Right renal pelvis (tissue), 4 donors: ENCODE results near the gene ANTXRL. TPM values are rescaled to one million over a fixed set of nuclear protein-coding genes. Genes with fewer than 3 reads are reported as not detected.
"Not testable (repeated sequence)": the region's sequence is repeated elsewhere in the genome, so short reads cannot be mapped to it uniquely, and the experiment has no call there.

Experiments
- DNase-seq, 4 donors: peaks; one replicate each; pipeline ENCODE4 v3.0.0-alpha.2; 2013; ENCODE audit warnings: low read depth in 4 of 4, low spot score in 3 of 4, missing footprints in 1 of 4
- polyA plus RNA-seq, 4 donors: library from polyadenylated mRNA; unstranded; fragments of 120-200 nt; gene quantifications; one replicate each; pipeline ENCODE4 v1.2.1, GENCODE V29; 2013; ENCODE audit not compliant: insufficient read length in 4 of 4

The ANTXRL gene
- polyA plus RNA-seq, 4 donors: not detected

DNA sequence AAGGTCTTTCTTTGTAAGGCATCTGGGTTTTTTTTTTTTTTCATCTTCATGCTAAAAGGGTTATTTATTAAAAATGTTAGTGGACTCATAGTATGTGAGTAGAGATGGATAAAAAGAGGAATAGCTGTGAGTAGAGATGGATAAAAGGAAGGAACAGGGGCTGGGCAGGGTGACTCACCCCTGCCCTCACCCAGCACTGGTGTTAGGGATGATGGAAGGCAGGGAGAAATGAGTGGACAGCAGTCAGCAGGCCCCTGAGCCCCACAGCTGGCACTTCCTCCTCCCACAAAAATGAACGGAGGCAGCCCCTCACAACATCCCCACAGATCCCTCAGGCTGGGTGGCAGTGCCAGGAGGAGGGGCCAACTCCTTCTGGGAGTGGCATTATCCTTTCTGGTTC is 39.3 kb downstream of the ANTXRL start:
- DNase-seq: no peak

DNA sequence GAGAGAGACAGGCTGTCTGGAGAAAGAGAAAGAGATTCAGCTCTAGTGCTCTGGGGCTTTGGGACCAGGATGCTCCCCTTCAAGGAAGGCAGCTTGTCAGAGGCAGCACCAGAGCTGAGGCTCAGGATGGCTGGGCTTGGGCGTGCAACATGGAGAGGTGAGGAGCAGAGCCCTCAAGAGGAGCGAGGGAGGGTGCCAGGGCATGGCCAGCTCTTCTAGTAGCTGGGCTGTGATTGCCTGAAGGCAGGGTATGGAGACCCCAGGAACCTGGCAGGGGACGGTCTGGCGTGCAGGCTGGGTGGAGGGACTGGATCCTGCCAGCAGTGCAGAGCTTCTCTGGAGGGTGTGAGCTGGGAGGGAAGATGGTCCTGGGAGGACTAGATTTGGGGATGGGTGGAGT is 40.2 kb downstream of the ANTXRL start:
- no peak for DNase-seq

DNA sequence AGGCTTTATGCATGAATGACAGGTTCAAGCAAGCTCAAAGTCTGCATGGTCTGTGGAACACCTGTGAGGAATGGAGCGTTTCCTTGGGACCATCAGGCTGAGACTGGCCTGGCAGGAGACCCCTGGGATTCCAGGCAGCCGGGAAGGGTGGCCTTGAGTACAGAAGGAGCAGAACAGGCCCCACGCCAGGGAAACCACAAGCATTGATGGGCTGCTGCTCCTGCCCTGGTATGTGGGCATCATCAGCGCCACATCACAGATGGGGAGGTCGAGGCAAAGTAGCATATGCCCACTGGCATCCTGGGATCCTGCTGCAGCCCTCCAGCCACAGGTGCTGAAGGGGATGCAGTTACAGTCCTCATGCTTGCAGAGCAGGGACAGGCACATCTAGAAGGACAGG is 40.9 kb downstream of the ANTXRL start:
- DNase-seq: no peak

DNA sequence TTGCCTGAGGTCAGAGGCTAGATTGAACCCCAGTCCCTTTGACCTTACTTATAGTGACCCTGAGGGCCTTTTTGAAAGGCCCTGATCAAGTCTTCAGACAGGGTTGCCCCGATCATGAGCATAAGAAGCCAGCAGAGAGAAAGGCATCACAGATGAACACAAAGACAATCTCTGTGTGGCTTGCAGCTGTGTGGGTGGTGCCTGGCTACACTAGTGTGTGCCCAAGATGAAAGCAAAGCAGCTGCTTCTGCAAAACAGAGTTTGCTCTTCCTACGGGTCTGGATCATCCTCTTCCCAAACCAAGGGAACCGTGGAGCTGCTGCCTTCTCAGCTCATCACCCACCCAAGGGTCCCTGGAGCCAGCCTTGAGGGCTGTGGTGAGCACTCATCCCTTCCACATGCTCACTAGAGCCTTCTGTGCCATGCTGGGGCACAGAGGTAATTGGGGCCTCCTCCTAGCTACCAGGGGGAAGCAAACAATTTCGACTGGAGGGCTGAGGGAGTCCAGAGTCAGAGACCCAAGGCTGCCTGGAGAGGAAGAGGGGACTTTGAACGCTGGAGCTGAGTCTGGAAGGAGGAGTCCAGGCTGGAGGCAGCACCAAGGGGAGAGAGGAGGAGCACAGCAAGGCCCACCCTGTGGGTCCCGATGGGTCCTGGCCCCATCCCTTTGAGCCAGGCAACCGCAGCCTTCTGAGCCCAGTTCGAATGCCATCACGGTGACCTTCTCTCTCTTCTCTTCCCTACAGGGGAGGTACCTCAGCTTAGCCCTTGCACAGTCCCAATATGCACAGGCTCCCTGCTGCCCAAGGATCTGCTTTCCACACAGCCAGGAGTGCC is 42.3 kb downstream of the ANTXRL start:
- DNase-seq: no peak

DNA sequence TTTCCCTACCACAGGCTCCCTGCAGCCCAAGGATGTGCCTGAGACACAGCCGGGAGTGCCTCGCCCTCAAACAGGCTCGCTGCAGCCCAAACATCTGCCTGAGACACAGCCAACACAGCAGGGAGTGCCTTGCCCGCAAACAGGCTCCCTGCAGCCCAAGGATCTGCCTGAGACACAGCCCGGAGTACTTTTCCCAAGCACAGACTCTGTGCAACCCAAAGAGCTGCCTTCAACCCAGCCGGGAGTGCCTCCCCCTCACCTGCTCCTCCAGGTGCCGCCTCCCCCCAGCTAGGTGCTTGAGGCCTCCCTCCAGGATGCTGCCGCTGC is 42.9 kb downstream of the ANTXRL start:
- DNase-seq: no peak

DNA sequence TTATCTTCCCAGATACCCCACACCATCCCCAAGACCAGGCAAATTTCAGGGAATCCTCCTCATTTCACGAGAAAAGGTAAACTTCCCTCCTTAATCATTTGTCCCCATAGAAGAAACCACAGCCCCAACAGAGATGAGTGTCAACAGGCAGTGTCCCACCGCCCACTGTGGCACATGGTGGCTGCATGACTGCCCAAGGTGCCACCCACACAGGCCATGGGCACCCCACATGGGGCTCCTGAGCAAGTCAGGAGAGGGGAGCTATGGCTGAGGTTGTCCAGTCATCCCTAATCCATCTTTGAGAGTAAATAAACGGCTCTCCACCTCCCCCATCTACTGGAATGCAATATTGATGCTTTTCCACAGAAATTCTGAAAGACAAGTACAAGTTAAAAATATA is 44.1 kb downstream of the ANTXRL start:
- no peak for DNase-seq

DNA sequence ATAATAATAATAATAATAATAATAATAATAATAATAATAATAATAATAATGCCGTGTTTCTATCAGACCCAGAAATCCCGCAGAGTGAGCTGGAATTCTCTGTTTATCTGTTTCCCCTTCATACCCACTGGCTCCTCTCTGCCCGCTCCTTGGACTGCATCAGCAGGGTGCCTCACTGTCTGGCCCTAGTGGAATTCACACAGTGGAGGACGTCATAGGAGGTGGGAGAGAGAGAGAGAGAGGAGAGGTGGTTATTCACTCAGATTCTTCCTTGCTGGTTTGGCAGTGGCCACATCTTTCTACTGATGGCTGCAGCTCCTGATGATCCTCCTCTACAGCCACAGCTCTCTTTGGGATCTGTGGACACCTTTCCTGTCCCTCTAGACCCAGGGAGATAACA is 78.7 kb downstream of the ANTXRL start:
- not testable (repeated sequence) for DNase-seq

DNA sequence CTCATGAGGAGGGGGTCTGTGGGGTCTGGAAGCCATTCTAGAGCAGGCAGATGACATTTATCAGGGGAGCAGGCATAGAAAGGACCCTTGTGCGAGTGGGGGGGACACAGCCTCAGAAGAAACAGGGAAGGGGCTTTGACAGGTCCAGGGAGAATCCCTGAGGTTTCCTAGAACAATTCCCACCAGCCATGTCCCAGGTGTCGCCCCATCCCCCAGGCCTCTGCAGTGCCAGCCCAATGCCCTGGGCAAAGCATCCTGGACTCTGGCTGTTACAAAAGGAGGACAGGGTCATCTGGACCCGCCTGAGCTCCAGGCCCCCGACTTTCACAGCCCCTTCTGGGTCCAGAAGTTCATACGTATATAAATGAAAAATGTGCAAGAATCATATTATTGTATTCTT is 80.4 kb downstream of the ANTXRL start:
- not testable (repeated sequence) for DNase-seq

DNA sequence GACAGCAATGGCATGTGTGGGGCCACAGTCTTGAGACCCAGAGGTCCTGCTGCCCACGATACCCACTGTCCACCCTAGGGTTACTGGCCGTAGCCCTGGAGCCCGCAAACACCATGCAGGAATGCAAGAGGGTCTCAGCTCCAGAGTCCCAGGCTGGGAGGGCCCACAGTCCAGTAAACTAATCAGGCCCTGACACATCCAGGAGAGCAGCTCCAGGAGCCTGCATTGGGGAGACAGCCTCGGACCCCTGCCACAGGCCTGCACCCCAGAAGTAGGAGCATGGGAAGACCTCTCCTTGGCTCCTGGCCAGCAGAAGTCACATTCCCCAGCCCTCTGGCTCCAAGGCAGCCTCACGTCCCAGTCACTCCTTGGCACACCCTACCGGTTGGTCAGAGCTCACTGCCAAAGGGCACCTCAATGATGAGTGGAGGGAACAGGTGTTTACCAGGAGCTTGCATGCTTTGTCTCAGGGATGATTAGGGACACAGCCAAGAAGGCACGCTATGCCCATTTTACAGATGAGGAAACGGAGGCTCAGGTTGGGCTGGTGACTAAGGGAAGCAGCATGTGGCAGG is 81.0 kb downstream of the ANTXRL start:
- DNase-seq: not testable (repeated sequence)

DNA sequence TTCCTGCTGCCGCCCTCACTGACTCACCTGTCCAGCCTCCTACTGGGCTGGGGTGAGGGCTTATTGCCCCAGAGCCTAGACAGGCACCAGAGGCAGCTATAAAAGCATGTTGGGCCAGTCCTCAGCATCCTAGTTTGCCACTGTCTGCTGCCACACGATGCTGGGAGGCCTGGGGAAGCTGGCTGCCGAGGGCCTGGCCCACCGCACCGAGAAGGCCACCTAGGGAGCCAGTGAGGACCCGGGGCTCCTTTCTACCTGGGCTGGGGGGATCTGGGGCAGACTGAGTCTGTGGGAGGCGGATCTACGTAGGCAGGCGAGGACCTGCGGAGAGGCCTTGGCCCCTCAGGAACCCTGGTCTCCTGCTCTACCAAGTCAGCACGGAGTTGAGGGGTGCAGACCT is 82.2 kb downstream of the ANTXRL start:
- DNase-seq: not testable (repeated sequence)

DNA sequence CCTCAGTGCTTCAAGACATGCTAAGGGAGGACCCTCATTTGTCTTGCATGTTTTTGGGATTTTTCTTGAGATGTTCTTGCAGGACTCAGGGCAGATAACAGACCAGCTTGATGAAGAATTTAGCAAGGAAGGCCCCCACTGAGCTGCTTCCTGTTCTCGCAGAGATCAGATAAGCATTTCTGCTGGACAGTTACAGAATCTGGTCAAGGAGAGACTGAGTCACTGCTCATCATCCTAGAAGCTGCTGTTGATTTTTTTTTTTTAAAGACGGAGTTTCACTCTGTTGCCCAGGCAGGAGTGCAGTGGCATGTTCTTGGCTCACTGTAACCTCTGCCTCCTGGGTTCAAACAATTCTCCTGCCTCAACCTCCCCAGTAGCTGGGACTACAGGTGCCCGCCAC is 87.6 kb downstream of the ANTXRL start:
- not testable (repeated sequence) for DNase-seq

DNA sequence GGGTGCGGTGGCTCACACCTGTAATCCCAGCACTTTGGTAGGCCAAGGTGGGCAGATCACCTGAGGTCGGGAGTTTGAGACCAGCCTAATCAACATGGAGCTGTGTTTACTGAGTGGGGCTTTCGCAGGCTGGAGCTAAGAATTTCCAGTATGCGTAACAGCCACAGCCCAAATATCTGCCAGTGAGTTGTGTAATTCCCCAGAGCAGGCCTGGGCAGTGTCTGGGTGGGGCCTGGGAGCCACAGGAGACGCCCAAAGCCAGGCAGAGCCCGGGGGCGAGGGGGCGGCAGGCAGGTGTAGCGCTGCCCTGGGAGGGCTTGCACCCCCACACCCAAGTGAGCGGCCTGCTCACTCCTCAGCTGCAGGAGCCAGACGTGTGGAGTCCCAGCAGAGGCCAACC is 88.6 kb downstream of the ANTXRL start, which contains the start of gene ANXA8L1:
TSS of gene ANXA8L1 (plus strand) at position 371 of the 400 bp plus-strand sequence. CDS start 76 bp downstream, outside the sequence.
- DNase-seq: not testable (repeated sequence)

DNA sequence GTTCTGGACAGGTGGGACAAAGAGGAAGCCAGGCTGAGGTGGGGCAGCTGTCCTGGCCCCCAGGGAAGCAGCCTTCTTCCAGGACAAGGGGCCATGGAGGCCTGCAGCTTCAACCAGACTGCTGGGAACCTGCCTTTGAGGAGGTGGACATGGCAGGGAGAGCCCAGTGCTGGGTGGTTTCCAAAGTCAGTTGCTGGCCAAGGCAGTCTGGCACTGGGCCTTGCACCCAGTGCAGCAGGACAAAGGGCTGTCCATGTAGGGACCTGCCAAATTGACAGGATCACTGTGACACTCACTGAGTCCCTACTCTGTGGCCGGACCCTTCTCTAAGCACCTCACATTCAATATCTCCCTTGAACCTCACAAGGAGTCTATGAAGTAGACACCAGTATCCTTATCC is 90.2 kb downstream of the ANTXRL start:
- not testable (repeated sequence) for DNase-seq

DNA sequence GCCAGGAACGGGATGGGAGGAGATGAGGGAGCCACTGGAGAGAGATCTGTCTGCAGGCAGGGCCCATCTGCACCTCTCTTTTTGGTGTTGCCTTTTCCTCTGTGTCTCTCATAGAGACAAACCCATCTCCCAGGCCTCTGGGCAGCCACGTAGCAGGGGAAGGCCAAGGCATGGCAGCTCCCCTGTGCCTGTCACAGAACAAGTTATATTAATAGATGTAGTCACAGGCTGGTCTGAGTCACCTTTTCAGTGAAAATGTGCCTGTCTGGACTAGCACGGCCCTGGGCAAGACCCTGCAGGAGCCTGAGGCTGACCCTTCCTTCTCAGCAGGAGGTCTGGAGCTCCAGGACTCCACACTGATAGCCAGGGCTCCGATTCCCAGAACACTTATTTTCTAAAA is 90.9 kb downstream of the ANTXRL start:
- not testable (repeated sequence) for DNase-seq

DNA sequence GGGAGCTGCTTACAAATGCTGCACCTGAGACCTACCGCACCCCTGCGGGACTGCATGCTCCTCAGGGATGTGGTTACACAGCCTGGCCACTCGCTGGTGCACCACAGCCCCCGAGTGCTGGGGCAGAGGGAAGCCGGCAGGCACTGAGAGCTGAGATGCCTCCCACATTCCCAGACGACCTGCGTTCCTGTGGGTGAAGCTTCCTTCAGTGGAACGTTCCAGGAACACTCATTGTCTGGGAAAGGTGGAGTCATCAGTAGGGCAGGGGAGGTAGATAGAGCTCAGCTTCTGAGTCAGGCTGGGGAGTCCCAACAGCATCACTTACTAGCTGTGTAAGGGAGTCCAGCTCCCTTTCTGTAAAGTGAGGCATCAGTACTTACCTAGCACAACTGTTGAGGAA is 91.3 kb downstream of the ANTXRL start:
- DNase-seq: not testable (repeated sequence)

DNA sequence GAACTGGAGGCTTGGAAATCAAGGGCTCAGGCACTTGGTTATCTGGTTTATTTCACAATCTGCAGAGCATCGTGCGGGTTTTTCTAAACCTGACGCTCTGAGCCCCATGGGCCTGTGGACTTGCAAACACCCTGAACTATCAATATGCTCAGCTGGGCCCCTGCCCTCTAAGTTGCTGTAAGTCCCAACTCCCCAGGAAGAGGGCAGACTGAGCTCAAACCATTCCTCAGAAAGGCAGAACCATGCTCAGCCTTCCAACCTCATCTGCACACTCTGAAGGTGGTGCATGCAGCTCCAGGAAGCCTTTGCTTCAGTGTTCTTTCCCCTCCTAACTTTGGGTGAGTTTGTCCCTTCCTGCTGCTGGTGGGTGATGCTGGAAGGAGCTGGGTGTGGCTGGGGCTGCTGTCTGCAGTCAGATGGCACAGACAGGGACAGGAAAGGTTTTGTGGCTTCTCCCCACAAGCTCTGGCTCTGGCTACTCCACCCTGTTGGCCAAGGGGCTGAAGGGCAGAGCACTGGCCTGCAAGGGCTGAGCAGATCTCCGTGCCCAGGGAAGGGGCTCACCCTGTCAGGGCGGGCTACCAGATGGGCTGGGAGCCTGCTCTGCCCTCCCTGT is 92.5 kb downstream of the ANTXRL start:
- not testable (repeated sequence) for DNase-seq

Other genes with a start within 250 kb of the ANTXRL start
- gene MSMB, start 240.7 kb upstream of the ANTXRL start, polyA plus RNA-seq: not detected
- gene ANXA8L1, start 88.8 kb downstream of the ANTXRL start, polyA plus RNA-seq: under 1 TPM in 3 of 4 donors, not detected in 1; 0.19 to 0.51 (median 0.42) TPM
- gene NPY4R, start 179.0 kb downstream of the ANTXRL start, polyA plus RNA-seq: not detected